Aorta (tissue), 5 donors: ENCODE data around the gene DAPK3. TPM values are rescaled to one million over a fixed set of nuclear protein-coding genes. Genes with fewer than 3 reads are reported as not detected.

ENCODE experiments used
- ATAC-seq: fragments of 200-7000 bp; cut with Tn5 transposase; one replicate; pipeline ENCODE4 v1.9.1; 2022; ENCODE audit warnings: moderate library complexity; ENCODE audit not compliant: low FRiP score
- DNase-seq, 2 donors: peaks; one replicate each; pipeline ENCODE4 v3.0.0-alpha.2; 2020
- H3K27ac ChIP-seq, 2 donors: one replicate each; pipeline ENCODE4 v1.5.1; 2013; ENCODE audit warnings: low read length in 2 of 2, mild to moderate bottlenecking in 2 of 2, moderate library complexity in 2 of 2, control low read depth in 1 of 2, inconsistent platforms in 1 of 2, low read depth in 1 of 2
- H3K27me3 ChIP-seq, 2 donors: one replicate each; pipeline ENCODE4 v1.6.1; 2013; ENCODE audit warnings: control low read depth in 1 of 2, low read length in 1 of 2, mild to moderate bottlenecking in 1 of 2, moderate library complexity in 1 of 2; ENCODE audit not compliant: insufficient read depth in 2 of 2, control insufficient read depth in 1 of 2
- H3K36me3 ChIP-seq, 2 donors: one replicate each; pipeline ENCODE4 v1.6.1; 2013; ENCODE audit warnings: control low read depth in 1 of 2, low read length in 1 of 2, mild to moderate bottlenecking in 1 of 2; ENCODE audit not compliant: insufficient read depth in 2 of 2, control insufficient read depth in 1 of 2
- H3K4me1 ChIP-seq, 2 donors: one replicate each; pipeline ENCODE4 v1.6.1; 2013; ENCODE audit warnings: low read length in 2 of 2, control low read depth in 1 of 2, mild to moderate bottlenecking in 1 of 2, moderate library complexity in 1 of 2; ENCODE audit not compliant: insufficient read depth in 2 of 2, control insufficient read depth in 1 of 2
- H3K4me3 ChIP-seq, 2 donors: one replicate each; pipeline ENCODE4 v1.5.1; 2013; ENCODE audit warnings: low read length in 2 of 2, control low read depth in 1 of 2, mild to moderate bottlenecking in 1 of 2
- H3K9me3 ChIP-seq: one replicate; pipeline ENCODE4 v1.6.1; 2013; ENCODE audit warnings: mild to moderate bottlenecking, low read length; ENCODE audit not compliant: control insufficient read depth
- WGBS, 2 donors: extraction: QIAGEN DNeasy Blood & Tissue Kit; methylation state at CpG; one replicate each; pipeline ENCODE4 v1.1.7; 2013; 5-methylcytosine and 5-hydroxymethylcytosine counted together
- intact Hi-C, 2 donors: fragments of 100-400 bp; cut with DNase I; formaldehyde crosslinking; loops; one replicate each; pipeline versions ENCODE4 v1.14.2 to v1.15.0; 2022
- microRNA-seq, 2 donors: library from miRNA; unstranded; fragments of <30 nt; microRNA quantifications; one replicate each; pipeline ENCODE4 v1.2.0, GENCODE V29; 2020
- polyA plus RNA-seq, 2 donors: library from polyadenylated mRNA; stranded (reverse); fragments of 200-250 nt; gene quantifications; one replicate each; pipeline ENCODE4 v1.2.3, GENCODE V29; 2013
- total RNA-seq, 2 donors: library from RNA; stranded (reverse); fragmentation: NEBNext Ultra II Directional; extraction: Animal tissue kit (Norgen Biotek cat#: 25700); gene quantifications; one replicate each; pipeline ENCODE4 v1.2.1, GENCODE V29; 2021
- donor health status: healthy with polysubstance abuse.
- donor health status: Bipolar disorder and iron deficiency.
- donor health status: DM: no; HTN: no; CAD: no.
- donor health status: DM: no; HTN: no; CAD: no.
- donor health status: DM: yes; HTN: yes; CAD: no.

The DAPK3 gene
- total and polyA plus RNA-seq, 4 donors = 78.0 to 197 (median 132) TPM

DNA sequence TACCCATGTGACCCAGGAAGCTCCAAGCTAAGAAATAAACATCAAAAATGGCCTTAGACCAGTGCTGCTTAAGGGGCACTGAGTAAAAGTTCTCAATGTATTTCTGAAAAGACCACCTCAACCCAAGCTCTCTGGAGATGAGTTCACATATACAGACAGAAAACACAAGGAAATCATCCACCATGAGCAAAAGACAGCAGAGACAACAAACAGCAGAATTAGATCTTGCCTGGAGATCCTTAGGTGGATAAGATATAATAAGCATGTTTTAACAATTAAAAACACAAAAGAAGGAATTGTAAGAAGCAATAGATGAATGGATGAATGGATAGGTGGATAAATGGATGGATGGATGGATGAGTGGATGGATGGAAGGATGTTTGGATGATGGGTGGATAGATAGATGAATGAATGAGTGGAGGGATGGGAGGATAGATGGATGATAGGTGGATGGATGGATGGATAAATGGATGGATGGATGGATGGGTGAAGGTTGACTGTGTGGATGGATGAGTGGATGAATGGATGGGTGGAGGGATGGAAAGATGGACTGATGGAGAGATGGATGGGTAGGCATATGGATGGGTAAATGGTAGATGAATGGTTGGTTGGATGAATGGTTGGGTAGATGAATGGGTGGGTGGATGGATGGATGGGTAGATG is 47.7 kb downstream of the DAPK3 start:
- DNase-seq = no peak
- Histone ChIP-seq H3K27me3 (no peaks in the 10 kb centered on the region), H3K9me3 (peaks cover 1% of the 10 kb centered on the region), H3K27ac (no peak overlapping the region), H3K4me3 (no peak overlapping the region), H3K4me1 (no peaks in the 10 kb centered on the region), H3K36me3 (no peaks in the 10 kb centered on the region)
- intact Hi-C loops = no loop called here
- ATAC-seq = no peak

GRCh38 chr19:3919793-3920192 is 51.1 kb downstream of the DAPK3 start:
- Histone ChIP-seq H3K4me3 (no peak overlapping the region), H3K9me3 (peaks cover 1% of the 10 kb centered on the region), H3K4me1 (no peaks in the 10 kb centered on the region), H3K36me3 (no peaks in the 10 kb centered on the region), H3K27me3 (no peaks in the 10 kb centered on the region), H3K27ac (no peak overlapping the region)
- intact Hi-C loops = no loop called here
- WGBS, 2 donors = 94 to 95% methylated on average over 8 of the region's 8 CpGs
- no peak for ATAC-seq
- DNase-seq = no peak

- Histone ChIP-seq H3K4me3 (no peak overlapping the region), H3K36me3 (no peaks in the 10 kb centered on the region), H3K27ac (no peak overlapping the region), H3K27me3 (no peaks in the 10 kb centered on the region), H3K9me3 (peaks cover 1% of the 10 kb centered on the region), H3K4me1 (no peaks in the 10 kb centered on the region)
- intact Hi-C loops = no loop called here
- WGBS, 2 donors = 94% methylated on average over 5 of the region's 5 CpGs
- no peak for ATAC-seq
- no peak for DNase-seq
These were observed 54.9 kb downstream of the DAPK3 start for GRCh38 chr19:3916033-3916432.

DNA sequence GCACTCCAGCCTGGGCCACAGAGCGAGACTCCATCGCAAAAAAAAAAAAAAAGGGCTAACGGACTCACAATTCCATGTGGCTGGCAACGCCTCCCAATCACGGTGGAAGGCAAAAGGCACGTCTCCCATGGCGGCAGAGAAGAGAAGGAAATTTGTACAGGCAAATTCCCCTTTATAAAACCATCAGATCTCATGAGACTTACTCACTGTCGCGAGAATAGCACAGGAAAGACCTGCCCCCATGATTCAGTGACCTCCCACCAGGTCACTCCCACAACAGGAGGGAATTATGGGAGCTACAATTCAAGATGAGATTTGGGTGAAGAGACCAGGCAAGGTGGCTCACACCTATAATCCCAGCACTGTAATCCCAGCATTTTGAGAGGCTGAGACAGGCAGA is 56.7 kb downstream of the DAPK3 start:
- Histone ChIP-seq H3K4me1 (no peaks in the 10 kb centered on the region), H3K27me3 (no peaks in the 10 kb centered on the region), H3K27ac (no peak overlapping the region), H3K4me3 (no peak overlapping the region), H3K9me3 (no peaks in the 10 kb centered on the region), H3K36me3 (no peaks in the 10 kb centered on the region)
- no peak for DNase-seq
- WGBS, 2 donors = 76 to 82% methylated on average over 7 to 9 of the region's 9 CpGs
- no peak for ATAC-seq
- intact Hi-C loops = no loop called here

GRCh38 chr19:3910105-3910504 is 60.8 kb downstream of the DAPK3 start:
- WGBS, 2 donors = 99 to 100% methylated on average over 1 of the region's 1 CpG
- intact Hi-C loops = no loop called here
- no peaks in the 10 kb centered on the region for H3K9me3 ChIP-seq
- ATAC-seq (no peak), DNase-seq (no peak)
- H3K27me3 ChIP-seq = no peaks in the 10 kb centered on the region
- H3K27ac ChIP-seq = no peak overlapping the region
- H3K4me1 ChIP-seq = no peaks in the 10 kb centered on the region
- no peaks in the 10 kb centered on the region for H3K36me3 ChIP-seq
- no peak overlapping the region for H3K4me3 ChIP-seq

Small RNA genes within 50 kb of the gene (microRNA-seq; reads per million reads assigned to microRNA genes)
- 0 reads per million in 2 donors for gene MIR637

Other genes starting within 250 kb of the DAPK3 start
- gene APBA3, start 209.4 kb downstream of the DAPK3 start, total RNA-seq = 10 to 100 TPM; 15.7 to 24.3 TPM
- gene APBA3, start 209.4 kb downstream of the DAPK3 start, polyA plus RNA-seq = 10 to 100 TPM in 1 of 2 donors, 1 to 10 TPM in 1; 7.1 to 25.6 TPM
- gene MRPL54, start 208.4 kb downstream of the DAPK3 start, total RNA-seq = 10 to 100 TPM; 39.6 to 40.7 TPM
- gene MRPL54, start 208.4 kb downstream of the DAPK3 start, polyA plus RNA-seq = 100 to 1,000 TPM in 1 of 2 donors, 10 to 100 TPM in 1; 88.7 to 125 TPM
- not detected for gene RAX2, start 198.9 kb downstream of the DAPK3 start, total RNA-seq
- not detected for gene RAX2, start 198.9 kb downstream of the DAPK3 start, polyA plus RNA-seq
- gene MATK, start 184.7 kb downstream of the DAPK3 start, total RNA-seq = 1 to 10 TPM; 1.9 to 2.0 TPM
- gene MATK, start 184.7 kb downstream of the DAPK3 start, polyA plus RNA-seq = 1 to 10 TPM; 1.7 to 5.5 TPM
- not detected for gene ZFR2, start 102.1 kb downstream of the DAPK3 start, total RNA-seq
- gene ZFR2, start 102.1 kb downstream of the DAPK3 start, polyA plus RNA-seq = not detected
- not detected for gene ATCAY, start 90.4 kb downstream of the DAPK3 start, total RNA-seq
- gene ATCAY, start 90.4 kb downstream of the DAPK3 start, polyA plus RNA-seq = not detected
- gene NMRK2, start 38.0 kb downstream of the DAPK3 start, total RNA-seq = 1 to 10 TPM in 1 of 2 donors, not detected in 1; 2.4 TPM
- gene NMRK2, start 38.0 kb downstream of the DAPK3 start, polyA plus RNA-seq = 1 to 10 TPM in 1 of 2 donors, under 1 TPM in 1; 0.18 to 5.5 TPM
- gene EEF2, start 14.4 kb upstream of the DAPK3 start, total RNA-seq = 1,000 to 10,000 TPM; 1,616 to 1,851 TPM
- 1,000 to 10,000 TPM in 1 of 2 donors, 100 to 1,000 TPM in 1; 969 to 1,197 TPM for gene EEF2, start 14.4 kb upstream of the DAPK3 start, polyA plus RNA-seq
- gene PIAS4, start 36.6 kb upstream of the DAPK3 start, total RNA-seq = 10 to 100 TPM; 14.9 to 20.3 TPM
- gene PIAS4, start 36.6 kb upstream of the DAPK3 start, polyA plus RNA-seq = 10 to 100 TPM in 1 of 2 donors, 1 to 10 TPM in 1; 6.5 to 16.8 TPM
- gene ZBTB7A, start 95.8 kb upstream of the DAPK3 start, total RNA-seq = 10 to 100 TPM; 50.4 to 53.9 TPM
- gene ZBTB7A, start 95.8 kb upstream of the DAPK3 start, polyA plus RNA-seq = 10 to 100 TPM in 1 of 2 donors, 1 to 10 TPM in 1; 7.8 to 14.5 TPM
- 10 to 100 TPM; 80.8 to 97.8 TPM for gene MAP2K2, start 153.0 kb upstream of the DAPK3 start, total RNA-seq
- 100 to 1,000 TPM in 1 of 2 donors, 10 to 100 TPM in 1; 82.4 to 230 TPM for gene MAP2K2, start 153.0 kb upstream of the DAPK3 start, polyA plus RNA-seq
- not detected for gene CREB3L3, start 182.5 kb upstream of the DAPK3 start, total RNA-seq
- 10 to 100 TPM in 1 of 2 donors, under 1 TPM in 1; 0.15 to 25.2 TPM for gene CREB3L3, start 182.5 kb upstream of the DAPK3 start, polyA plus RNA-seq
- gene SIRT6, start 211.5 kb upstream of the DAPK3 start, total RNA-seq = 10 to 100 TPM; 19.4 to 23.5 TPM
- 10 to 100 TPM; 13.5 to 26.1 TPM for gene SIRT6, start 211.5 kb upstream of the DAPK3 start, polyA plus RNA-seq
- under 1 TPM; 0.29 to 0.63 TPM for gene ANKRD24, start 211.6 kb upstream of the DAPK3 start, total RNA-seq
- 1 to 10 TPM in 1 of 2 donors, under 1 TPM in 1; 0.74 to 1.6 TPM for gene ANKRD24, start 211.6 kb upstream of the DAPK3 start, polyA plus RNA-seq